Mucosa of stomach (tissue), 1 donor: ENCODE data around the gene C1QTNF12.

Experiments
- H3K27me3 ChIP-seq: one replicate; pipeline ENCODE4 v1.7.0; 2013; ENCODE audit warnings: mild to moderate bottlenecking, low read length; ENCODE audit not compliant: control insufficient read depth, insufficient read depth
- H3K36me3 ChIP-seq: one replicate; pipeline ENCODE4 v1.7.0; 2013; ENCODE audit warnings: low read length; ENCODE audit not compliant: control insufficient read depth, insufficient read depth
- H3K4me1 ChIP-seq: one replicate; pipeline ENCODE4 v1.7.0; 2013; ENCODE audit warnings: mild to moderate bottlenecking, low read length; ENCODE audit not compliant: control insufficient read depth, insufficient read depth
- H3K4me3 ChIP-seq: one replicate; pipeline ENCODE4 v1.7.0; 2013; ENCODE audit warnings: low read length
- H3K9ac ChIP-seq: one replicate; pipeline ENCODE4 v1.7.0; 2013; ENCODE audit warnings: mild to moderate bottlenecking, low read length, moderate library complexity
- H3K9me3 ChIP-seq: one replicate; pipeline ENCODE4 v1.7.0; 2013; ENCODE audit warnings: mild to moderate bottlenecking, low read length, moderate library complexity; ENCODE audit not compliant: control insufficient read depth
- donor health status: Pancreatic carcinoma.

Gene C1QTNF12

GRCh38 chr1:1246577-1247340 lies at the start of gene C1QTNF12:
TSS of gene C1QTNF12 (minus strand) at chr1:1246722. CDS start at chr1:1246690, 32 bp downstream.
- H3K36me3 ChIP-seq, result no peaks in the 10 kb centered on the region
- H3K27me3 ChIP-seq, result peaks cover 30% of the 10 kb centered on the region
- H3K4me1 ChIP-seq, result peaks cover 8% of the 10 kb centered on the region
- no peak within 1 kb of the TSS for H3K4me3 ChIP-seq
- no peak within 1 kb of the TSS for H3K9ac ChIP-seq
- no peaks in the 10 kb centered on the region for H3K9me3 ChIP-seq

GRCh38 chr1:1295154-1295923 lies 48.8 kb upstream of the C1QTNF12 start:
- peaks cover 5% of the 10 kb centered on the region for H3K27me3 ChIP-seq
- no peak overlapping the region for H3K9ac ChIP-seq
- H3K4me1 ChIP-seq, result peaks cover 18% of the 10 kb centered on the region
- H3K9me3 ChIP-seq, result no peaks in the 10 kb centered on the region
- no peaks in the 10 kb centered on the region for H3K36me3 ChIP-seq
- no peak overlapping the region for H3K4me3 ChIP-seq

- H3K36me3 ChIP-seq, result no peaks in the 10 kb centered on the region
- no peak overlapping the region for H3K4me3 ChIP-seq
- no peak overlapping the region for H3K9ac ChIP-seq
- H3K9me3 ChIP-seq, result no peaks in the 10 kb centered on the region
- H3K27me3 ChIP-seq, result peaks cover 5% of the 10 kb centered on the region
- H3K4me1 ChIP-seq, result peaks cover 19% of the 10 kb centered on the region
Measured at GRCh38 chr1:1294250-1294890, 47.8 kb upstream of the C1QTNF12 start.

GRCh38 chr1:1293263-1294249 lies 47.0 kb upstream of the C1QTNF12 start:
- Histone ChIP-seq H3K27me3 (peaks cover 5% of the 10 kb centered on the region), H3K36me3 (no peaks in the 10 kb centered on the region)

GRCh38 chr1:1292851-1293250 lies 46.3 kb upstream of the C1QTNF12 start:
- H3K4me3 ChIP-seq, result no peak overlapping the region
- H3K9me3 ChIP-seq, result no peaks in the 10 kb centered on the region
- peaks cover 19% of the 10 kb centered on the region for H3K4me1 ChIP-seq
- H3K9ac ChIP-seq, result no peak overlapping the region
- no peaks in the 10 kb centered on the region for H3K36me3 ChIP-seq
- peaks cover 5% of the 10 kb centered on the region for H3K27me3 ChIP-seq

More at GRCh38 chr1:1293263-1294249, 47.0 kb upstream of the C1QTNF12 start:
- Histone ChIP-seq H3K9ac (no peak overlapping the region), H3K4me3 (no peak overlapping the region), H3K4me1 (peaks cover 19% of the 10 kb centered on the region), H3K9me3 (no peaks in the 10 kb centered on the region)

GRCh38 chr1:1292442-1292779 lies 45.9 kb upstream of the C1QTNF12 start:
- no peaks in the 10 kb centered on the region for H3K36me3 ChIP-seq
- H3K4me3 ChIP-seq, result no peak overlapping the region
- H3K9ac ChIP-seq, result no peak overlapping the region
- no peaks in the 10 kb centered on the region for H3K9me3 ChIP-seq
- peaks cover 8% of the 10 kb centered on the region for H3K27me3 ChIP-seq
- peaks cover 19% of the 10 kb centered on the region for H3K4me1 ChIP-seq

- Histone ChIP-seq H3K4me3 (no peak overlapping the region), H3K9ac (peak overlapping the region; percentile 34), H3K4me1 (peaks cover 19% of the 10 kb centered on the region), H3K27me3 (peaks cover 12% of the 10 kb centered on the region), H3K9me3 (no peaks in the 10 kb centered on the region), H3K36me3 (no peaks in the 10 kb centered on the region)
Measured at GRCh38 chr1:1291548-1292441, 45.3 kb upstream of the C1QTNF12 start.

GRCh38 chr1:1291023-1291528 lies 44.6 kb upstream of the C1QTNF12 start:
- Histone ChIP-seq H3K27me3 (peaks cover 12% of the 10 kb centered on the region), H3K9me3 (no peaks in the 10 kb centered on the region), H3K4me1 (peaks cover 21% of the 10 kb centered on the region), H3K36me3 (no peaks in the 10 kb centered on the region), H3K9ac (peak overlapping the region; percentile 34), H3K4me3 (no peak overlapping the region)

- Histone ChIP-seq H3K27me3 (peaks cover 18% of the 10 kb centered on the region), H3K9ac (no peak overlapping the region), H3K4me1 (peaks cover 29% of the 10 kb centered on the region), H3K9me3 (no peaks in the 10 kb centered on the region), H3K4me3 (no peak overlapping the region), H3K36me3 (no peaks in the 10 kb centered on the region)
Measured at GRCh38 chr1:1290238-1290731, 43.8 kb upstream of the C1QTNF12 start.

GRCh38 chr1:1287288-1288110 lies 41.0 kb upstream of the C1QTNF12 start:
- Histone ChIP-seq H3K4me1 (peaks cover 41% of the 10 kb centered on the region), H3K9ac (no peak overlapping the region), H3K4me3 (no peak overlapping the region), H3K9me3 (no peaks in the 10 kb centered on the region), H3K36me3 (no peaks in the 10 kb centered on the region), H3K27me3 (peaks cover 18% of the 10 kb centered on the region)
